Activated CD4-positive, alpha-beta T cell treated with anti-CD3 and anti-CD28 coated beads, Interleukin-2, amount 50 U/mL, for 48 hours (primary cell): ENCODE results near the gene IGF1R.

ENCODE experiments used
- DNase-seq, 2 experiments: peaks; one replicate each; pipeline ENCODE4 v3.0.0-alpha.2; 2020

IGF1R gene

GRCh38 chr15:98648654-98649471 lies 524 bp downstream of the IGF1R start:
- peak; percentile 37 to 40 for DNase-seq

GRCh38 chr15:98649472-98650416 lies 1.4 kb downstream of the IGF1R start:
- peak; percentile 43 to 52 for DNase-seq

GRCh38 chr15:98650417-98651035 lies 2.2 kb downstream of the IGF1R start:
- peak; percentile 41 to 49 for DNase-seq

- peak; percentile 24 to 30 for DNase-seq
Observed at GRCh38 chr15:98651036-98651481, 2.7 kb downstream of the IGF1R start.

- DNase-seq: no peak
Observed at GRCh38 chr15:98651581-98652220, 3.4 kb downstream of the IGF1R start.

GRCh38 chr15:98653686-98654085 lies 5.3 kb downstream of the IGF1R start:
- DNase-seq: no peak

GRCh38 chr15:98654790-98655360 lies 6.5 kb downstream of the IGF1R start:
- DNase-seq: no peak

- DNase-seq: no peak
Observed at GRCh38 chr15:98655732-98656131, 7.4 kb downstream of the IGF1R start.

- DNase-seq: no peak
Observed at GRCh38 chr15:98657721-98658120, 9.4 kb downstream of the IGF1R start.

GRCh38 chr15:98658831-98659699 lies 10.7 kb downstream of the IGF1R start:
- DNase-seq: no peak

- DNase-seq: no peak
Observed at GRCh38 chr15:98660055-98660454, 11.7 kb downstream of the IGF1R start.

- DNase-seq: no peak
Observed at GRCh38 chr15:98663045-98663444, 14.7 kb downstream of the IGF1R start.

- DNase-seq: no peak
Observed at GRCh38 chr15:98663606-98664005, 15.3 kb downstream of the IGF1R start.

- no peak for DNase-seq
Observed at GRCh38 chr15:98666441-98666840, 18.1 kb downstream of the IGF1R start.

GRCh38 chr15:98666841-98667240 lies 18.5 kb downstream of the IGF1R start:
- no peak for DNase-seq

- DNase-seq: no peak
Observed at GRCh38 chr15:98667521-98668179, 19.3 kb downstream of the IGF1R start.

- peak; percentile 50 to 62 for DNase-seq
Observed at GRCh38 chr15:98668566-98669308, 20.4 kb downstream of the IGF1R start.

- DNase-seq: no peak
Observed at GRCh38 chr15:98669638-98670037, 21.3 kb downstream of the IGF1R start.

- no peak for DNase-seq
Observed at GRCh38 chr15:98671060-98672008, 23.0 kb downstream of the IGF1R start.
